IMR-90 (cell line): ENCODE data around the gene ASPG. TPM values are rescaled to one million over a fixed set of nuclear protein-coding genes. Genes with fewer than 3 reads are reported as not detected.

Experiments used
- ATAC-seq: fragments of 200-7000 bp; cut with Tn5 transposase; 2 replicates; pipeline ENCODE4 v1.9.1; 2020; ENCODE audit warnings: low read depth, mild to moderate bottlenecking, moderate library complexity
- BruUV-seq: library from RNA; stranded (reverse); fragments of 400-500 nt; replicated peaks from 2 replicates; lab custom pipeline; 2021; lab: Mats Ljungman, UMichigan
- CTCF ChIA-PET: fragments of 300-600 bp; formaldehyde crosslinking; extraction: SDS; loops from one replicate; lab custom pipeline; 2021; ENCODE audit warnings: antibody characterized with exemption; lab: Yijun Ruan, JAX
- POLR2A ChIA-PET: fragments of 300-600 bp; sonication (Branson Sonifier 250); formaldehyde crosslinking; loops from one replicate; lab custom pipeline; 2022; ENCODE audit warnings: antibody characterized with exemption; ENCODE audit not compliant: unreplicated experiment; lab: Charles Lee
- DNase-seq: peaks from one replicate; pipeline ENCODE4 v3.0.0; 2013
- H2AFZ ChIP-seq: replicated peaks from 2 replicates; pipeline ENCODE3; 2013; ENCODE audit warnings: low read length, mild to moderate bottlenecking; ENCODE audit not compliant: poor library complexity
- H2AK5ac ChIP-seq: 2 replicates; pipeline ENCODE4 v1.6.1; 2013; ENCODE audit warnings: low read depth, low read length, inconsistent platforms
- H2AK9ac ChIP-seq: replicated peaks from 2 replicates; pipeline ENCODE3; 2013; ENCODE audit warnings: mild to moderate bottlenecking, low read depth, low read length, moderate library complexity; ENCODE audit not compliant: poor library complexity
- H2BK120ac ChIP-seq: 2 replicates; pipeline ENCODE4 v1.6.1; 2013; ENCODE audit warnings: low read depth, low read length, inconsistent platforms
- H2BK15ac ChIP-seq: 3 replicates; pipeline ENCODE4 v1.6.1; 2013; ENCODE audit warnings: low read depth, low read length, inconsistent platforms
- H2BK20ac ChIP-seq: 2 replicates; pipeline ENCODE4 v1.6.1; 2013; ENCODE audit warnings: low read depth, mild to moderate bottlenecking, inconsistent platforms, low read length, moderate library complexity
- H2BK5ac ChIP-seq: 2 replicates; pipeline ENCODE4 v1.6.1; 2013; ENCODE audit warnings: mild to moderate bottlenecking, low read depth, low read length, inconsistent platforms; ENCODE audit not compliant: poor library complexity, severe bottlenecking
- H3K14ac ChIP-seq: replicated peaks from 2 replicates; pipeline ENCODE4 v1.6.1; 2013; ENCODE audit warnings: low read depth, low read length, inconsistent platforms
- H3K18ac ChIP-seq: 2 replicates; pipeline ENCODE4 v1.6.1; 2013; ENCODE audit warnings: low read depth, low read length, control low read depth
- H3K23ac ChIP-seq: 2 replicates; pipeline ENCODE4 v1.6.1; 2013; ENCODE audit warnings: low read depth, low read length, inconsistent platforms
- H3K27ac ChIP-seq: 2 replicates; pipeline ENCODE4 v1.5.1; 2013; ENCODE audit warnings: mild to moderate bottlenecking, control low read depth, low read length; ENCODE audit not compliant: insufficient read depth
- H3K27me3 ChIP-seq: 2 replicates; pipeline ENCODE4 v1.6.1; 2013; ENCODE audit warnings: low read length; ENCODE audit not compliant: control insufficient read depth, insufficient read depth
- H3K36me3 ChIP-seq: 2 replicates; pipeline ENCODE4 v1.6.1; 2013; ENCODE audit warnings: low read length, mixed read lengths; ENCODE audit not compliant: control insufficient read depth, insufficient read depth
- H3K4ac ChIP-seq: 2 replicates; pipeline ENCODE4 v1.6.1; 2013; ENCODE audit warnings: low read depth, low read length, inconsistent platforms
- H3K4me1 ChIP-seq: 2 replicates; pipeline ENCODE4 v1.6.1; 2013; ENCODE audit warnings: low read length, mixed read lengths; ENCODE audit not compliant: control insufficient read depth, insufficient read depth
- H3K4me2 ChIP-seq: 2 replicates; pipeline ENCODE4 v1.6.1; 2013; ENCODE audit warnings: low read depth, mild to moderate bottlenecking, control low read depth, low read length, moderate library complexity
- H3K4me3 ChIP-seq: 2 replicates; pipeline ENCODE4 v1.5.1; 2013; ENCODE audit warnings: low read depth, mild to moderate bottlenecking, control low read depth, low read length, moderate library complexity; ENCODE audit not compliant: insufficient read depth
- H3K56ac ChIP-seq: 2 replicates; pipeline ENCODE4 v1.6.1; 2013; ENCODE audit warnings: low read length, inconsistent platforms; ENCODE audit not compliant: insufficient read depth; ENCODE audit errors: extremely low read depth
- H3K79me1 ChIP-seq, 2 experiments: 2 replicates each; pipeline ENCODE4 v1.6.1; 2013; ENCODE audit warnings: low read length in 2 of 2, inconsistent platforms in 1 of 2, low read depth in 1 of 2
- H3K9ac ChIP-seq: 2 replicates; pipeline ENCODE4 v1.6.1; 2013; ENCODE audit warnings: low read depth, low read length, control low read depth
- H3K9me1 ChIP-seq: 2 replicates; pipeline ENCODE4 v1.6.1; 2013; ENCODE audit warnings: low read length, inconsistent platforms; ENCODE audit not compliant: insufficient read depth
- H3K9me3 ChIP-seq: 2 replicates; pipeline ENCODE4 v1.6.1; 2013; ENCODE audit warnings: low read length; ENCODE audit not compliant: control insufficient read depth, insufficient read depth
- H4K20me1 ChIP-seq: 2 replicates; pipeline ENCODE4 v1.6.1; 2013; ENCODE audit warnings: low read length, inconsistent platforms; ENCODE audit not compliant: insufficient read depth
- H4K5ac ChIP-seq: 2 replicates; pipeline ENCODE4 v1.6.1; 2013; ENCODE audit warnings: mild to moderate bottlenecking, low read depth, low read length, control low read depth
- H4K8ac ChIP-seq, 2 experiments: 2 replicates each; pipeline ENCODE4 v1.6.1; 2013; ENCODE audit warnings: low read depth in 2 of 2, low read length in 2 of 2, control low read depth in 1 of 2, inconsistent platforms in 1 of 2
- H4K91ac ChIP-seq: 2 replicates; pipeline ENCODE4 v1.6.1; 2013; ENCODE audit warnings: low read depth, low read length, inconsistent platforms; ENCODE audit not compliant: insufficient read depth
- BHLHE40 ChIP-seq: fragments of 150-350 bp; IDR thresholded peaks from 2 replicates; pipeline ENCODE4 v1.6.1; 2016; ENCODE audit warnings: mild to moderate bottlenecking, low read depth, low read length
- CEBPB ChIP-seq: IDR thresholded peaks from 2 replicates; pipeline ENCODE4 v1.6.1; 2012; ENCODE audit warnings: low read depth, low read length, improper control_type of control experiment
- CHD1 ChIP-seq: IDR thresholded peaks from 2 replicates; pipeline ENCODE4 v1.6.1; 2012; ENCODE audit warnings: low read depth, low read length, improper control_type of control experiment
- ELK1 ChIP-seq: fragments of 150-350 bp; IDR thresholded peaks from 2 replicates; pipeline ENCODE4 v1.6.1; 2016; ENCODE audit warnings: low read depth, mild to moderate bottlenecking, low read length, moderate library complexity, borderline replicate concordance
- FOS ChIP-seq: fragments of 150-350 bp; IDR thresholded peaks from 2 replicates; pipeline ENCODE4 v1.6.1; 2016; ENCODE audit warnings: low read depth, low read length
- MAFK ChIP-seq: IDR thresholded peaks from 2 replicates; pipeline ENCODE4 v1.6.1; 2012; ENCODE audit warnings: low read depth, low read length, improper control_type of control experiment
- MAZ ChIP-seq: IDR thresholded peaks from 2 replicates; pipeline ENCODE4 v1.6.1; 2012; ENCODE audit warnings: low read depth, mild to moderate bottlenecking, low read length, improper control_type of control experiment, moderate library complexity, borderline replicate concordance
- MXI1 ChIP-seq: IDR thresholded peaks from 2 replicates; pipeline ENCODE4 v1.6.1; 2012; ENCODE audit warnings: low read depth, mild to moderate bottlenecking, low read length, moderate library complexity, borderline replicate concordance
- NFE2L2 ChIP-seq: fragments of 150-350 bp; IDR thresholded peaks from 2 replicates; pipeline ENCODE4 v1.6.1; 2016; ENCODE audit warnings: low read depth, mild to moderate bottlenecking, low read length
- POLR2A ChIP-seq: IDR thresholded peaks from 2 replicates; pipeline ENCODE4 v1.6.1; 2012; ENCODE audit warnings: mild to moderate bottlenecking, low read depth, low read length
- RAD21 ChIP-seq: IDR thresholded peaks from 2 replicates; pipeline ENCODE4 v1.6.1; 2012; ENCODE audit warnings: low read length, improper control_type of control experiment
- RFX5 ChIP-seq: IDR thresholded peaks from 2 replicates; pipeline ENCODE4 v1.8.0; 2012; ENCODE audit warnings: low read depth, mild to moderate bottlenecking, low read length, moderate library complexity
- SMC3 ChIP-seq: fragments of 150-350 bp; IDR thresholded peaks from 2 replicates; pipeline ENCODE4 v1.6.1; 2016; ENCODE audit warnings: low read depth, mild to moderate bottlenecking, antibody characterized with exemption, low read length, moderate library complexity
- WGBS, 2 experiments: methylation state at CpG; one replicate each; pipeline versions ENCODE4 v1.1.5 to v1.1.7; 2013; ENCODE audit warnings: missing lambda C conversion rate in 2 of 2; ENCODE audit not compliant: insufficient read length in 1 of 2; ENCODE audit errors: extremely low coverage in 2 of 2; 5-methylcytosine and 5-hydroxymethylcytosine counted together
- dilution Hi-C: fragments of 300-500 bp; cut with HindIII; formaldehyde crosslinking; loops from one replicate; pipeline ENCODE4 v1.14.3; 2018; ENCODE audit warnings: low sequenced_read_pairs; ENCODE audit not compliant: unreplicated experiment
- in situ Hi-C: fragments of 300-500 bp; cut with MboI; formaldehyde crosslinking; loops from 3 replicates; pipeline ENCODE4 v1.14.3; 2019; ENCODE audit warnings: low sequenced_read_pairs, inconsistent platforms, mixed read lengths
- intact Hi-C: fragments of 100-400 bp; cut with micrococcal nuclease; formaldehyde crosslinking; loops from 2 replicates; pipeline ENCODE4 v1.10.0; 2022
- polyA plus RNA-seq, 3 experiments: library from polyadenylated mRNA; depleted of rRNA; stranded (reverse); fragments of >200 nt; gene quantifications; 2 replicates each; pipeline ENCODE4 v1.2.3, GENCODE V29; 2012; ENCODE audit warnings: low replicate concordance in 1 of 3
- total RNA-seq: library from RNA; depleted of rRNA; stranded (reverse); fragments of >200 nt; gene quantifications from 2 replicates; pipeline ENCODE4 v1.2.3, GENCODE V29; 2012
- TF ChIP-seq, protein P1 (sequence below): conservative IDR thresholded peaks from 2 replicates; pipeline ENCODE4 v1.5.1; 2012; ENCODE audit warnings: mild to moderate bottlenecking, low read depth, low read length, improper control_type of control experiment
- TF ChIP-seq, protein P2 (sequence below): fragments of 150-350 bp; IDR thresholded peaks from 2 replicates; pipeline ENCODE4 v1.6.1; 2017; ENCODE audit warnings: mild to moderate bottlenecking, antibody characterized with exemption, low read length, low read depth

Gene ASPG
- total and polyA plus RNA-seq, 2 of the 4 experiments (the other 2 are of a cell fraction), result not detected

DNA sequence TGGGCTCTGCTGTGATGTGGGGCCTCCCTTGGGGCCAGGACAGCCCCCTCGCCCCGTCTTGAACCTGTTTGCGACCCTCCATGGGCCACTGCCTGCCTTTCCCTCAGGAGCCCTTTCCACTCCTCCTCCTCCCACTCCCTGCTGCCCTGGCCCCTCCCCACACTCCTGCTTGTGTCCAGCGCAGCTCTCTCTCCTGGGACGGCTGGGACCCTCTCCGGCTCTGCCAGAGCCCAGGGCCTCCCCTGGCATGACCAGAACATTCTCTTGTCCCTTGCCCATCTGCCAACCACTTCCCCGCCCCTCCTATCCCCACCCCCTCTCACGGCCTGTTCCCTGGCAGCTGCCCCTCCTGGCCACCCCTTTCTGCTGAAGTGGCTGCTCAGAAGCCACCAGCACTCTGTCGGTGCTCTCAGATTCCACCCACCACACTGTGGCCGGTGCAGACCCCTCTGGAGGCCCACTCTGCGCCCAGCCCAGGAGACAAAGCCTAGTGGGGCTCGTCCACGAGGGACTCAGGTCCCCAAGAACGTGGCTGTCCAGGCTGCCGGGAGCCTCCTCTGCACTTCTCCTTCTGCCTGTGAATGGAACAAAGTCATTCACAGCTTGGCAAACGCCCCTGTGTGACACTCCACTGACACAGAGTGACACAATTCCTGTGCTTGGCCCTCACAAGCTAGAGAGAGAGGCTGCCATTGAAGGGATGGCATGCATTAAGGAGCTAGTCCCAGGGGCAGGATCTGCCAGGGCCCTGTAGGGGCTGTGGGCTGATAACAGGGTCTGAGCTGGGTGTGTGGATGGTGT is 1.4 kb downstream of the ASPG start:
- no peak overlapping the region for H3K14ac ChIP-seq
- 45% methylated on average over 12 of the region's 16 CpGs; no CpG with 5 or more reads in 1 of the 2 experiments for WGBS, 2 experiments
- no peaks in the 10 kb centered on the region for H4K20me1 ChIP-seq
- no peaks in the 10 kb centered on the region for H3K4me1 ChIP-seq
- H2BK20ac ChIP-seq, result no peak overlapping the region
- H3K23ac ChIP-seq, result no peak overlapping the region
- H2AFZ ChIP-seq, result no peak overlapping the region
- intact Hi-C loops (no loop called here), in situ Hi-C loops (loop anchor here (25.0 kb wide), 2 partner anchors 475 to 550 kb away; no protein-coding TSS in a partner anchor), dilution Hi-C loops (no loop called here)
- ChIA-PET CTCF (interaction anchor here (1.5 kb wide), 1 partner anchor 9 kb away, joined by 7 read pairs; no protein-coding TSS in a partner anchor), POLR2A (no interaction called here)
- no peaks in the 10 kb centered on the region for H3K9me3 ChIP-seq
- no peak overlapping the region for H4K8ac ChIP-seq
- H3K27ac ChIP-seq, result no peak overlapping the region
- H2AK9ac ChIP-seq, result no peak overlapping the region
- no peak for DNase-seq
- no peak overlapping the region for H3K4me2 ChIP-seq
- no peaks in the 10 kb centered on the region for H3K36me3 ChIP-seq
- H2BK15ac ChIP-seq, result no peak overlapping the region
- H3K9ac ChIP-seq, result no peak overlapping the region
- H4K91ac ChIP-seq, result no peak overlapping the region
- H3K4ac ChIP-seq, result no peak overlapping the region
- H3K27me3 ChIP-seq, result peaks cover 4% of the 10 kb centered on the region
- no peak overlapping the region for H2BK5ac ChIP-seq
- no peak overlapping the region for H3K56ac ChIP-seq
- H3K4me3 ChIP-seq, result no peak overlapping the region
- H2BK120ac ChIP-seq, result no peak overlapping the region
- H3K18ac ChIP-seq, result no peak overlapping the region
- no peaks in the 10 kb centered on the region for H3K79me1 ChIP-seq
- BruUV-seq, result no TSS peak
- no peak overlapping the region for H4K5ac ChIP-seq
- ATAC-seq, result no peak
- no peaks in the 10 kb centered on the region for H3K9me1 ChIP-seq
- no peak overlapping the region for H2AK5ac ChIP-seq
- TF ChIP-seq RFX5, result no peak
- no peak for TF ChIP-seq RAD21
- TF ChIP-seq FOS, result no peak
- TF ChIP-seq BHLHE40, result no peak
- TF ChIP-seq CEBPB, result no peak
- TF ChIP-seq, protein P1, sequence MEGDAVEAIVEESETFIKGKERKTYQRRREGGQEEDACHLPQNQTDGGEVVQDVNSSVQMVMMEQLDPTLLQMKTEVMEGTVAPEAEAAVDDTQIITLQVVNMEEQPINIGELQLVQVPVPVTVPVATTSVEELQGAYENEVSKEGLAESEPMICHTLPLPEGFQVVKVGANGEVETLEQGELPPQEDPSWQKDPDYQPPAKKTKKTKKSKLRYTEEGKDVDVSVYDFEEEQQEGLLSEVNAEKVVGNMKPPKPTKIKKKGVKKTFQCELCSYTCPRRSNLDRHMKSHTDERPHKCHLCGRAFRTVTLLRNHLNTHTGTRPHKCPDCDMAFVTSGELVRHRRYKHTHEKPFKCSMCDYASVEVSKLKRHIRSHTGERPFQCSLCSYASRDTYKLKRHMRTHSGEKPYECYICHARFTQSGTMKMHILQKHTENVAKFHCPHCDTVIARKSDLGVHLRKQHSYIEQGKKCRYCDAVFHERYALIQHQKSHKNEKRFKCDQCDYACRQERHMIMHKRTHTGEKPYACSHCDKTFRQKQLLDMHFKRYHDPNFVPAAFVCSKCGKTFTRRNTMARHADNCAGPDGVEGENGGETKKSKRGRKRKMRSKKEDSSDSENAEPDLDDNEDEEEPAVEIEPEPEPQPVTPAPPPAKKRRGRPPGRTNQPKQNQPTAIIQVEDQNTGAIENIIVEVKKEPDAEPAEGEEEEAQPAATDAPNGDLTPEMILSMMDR, result no peak
- no peak for TF ChIP-seq MAZ
- no peak for TF ChIP-seq MXI1
- no peak for TF ChIP-seq SMC3
- no peak for TF ChIP-seq ELK1
- TF ChIP-seq CHD1, result no peak
- TF ChIP-seq, protein P2, sequence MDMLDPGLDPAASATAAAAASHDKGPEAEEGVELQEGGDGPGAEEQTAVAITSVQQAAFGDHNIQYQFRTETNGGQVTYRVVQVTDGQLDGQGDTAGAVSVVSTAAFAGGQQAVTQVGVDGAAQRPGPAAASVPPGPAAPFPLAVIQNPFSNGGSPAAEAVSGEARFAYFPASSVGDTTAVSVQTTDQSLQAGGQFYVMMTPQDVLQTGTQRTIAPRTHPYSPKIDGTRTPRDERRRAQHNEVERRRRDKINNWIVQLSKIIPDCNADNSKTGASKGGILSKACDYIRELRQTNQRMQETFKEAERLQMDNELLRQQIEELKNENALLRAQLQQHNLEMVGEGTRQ, result no peak
- no peak for TF ChIP-seq NFE2L2
- TF ChIP-seq POLR2A, result no peak
- TF ChIP-seq MAFK, result no peak
